Skin of body (tissue), 2 donors: Measurements from ENCODE around the gene RARRES2. TPM values are rescaled to one million over a fixed set of nuclear protein-coding genes. Genes with fewer than 3 reads are reported as not detected.

Experiments used
- DNase-seq: peaks from one replicate; lab custom pipeline; 2025; lab: John Stamatoyannopoulos, UW
- total RNA-seq: library from RNA; depleted of rRNA; stranded (reverse); fragments of >200 nt; gene quantifications from one replicate; pipeline ENCODE4 v1.2.3, GENCODE V29; 2014

Gene RARRES2
- total RNA-seq, 1 donor from 2014 or later: 78.2 TPM

GRCh38 chr7:150361807-150362621 is 20.6 kb upstream of the RARRES2 start:
- DNase-seq: no peak

- no peak for DNase-seq
Observed at GRCh38 chr7:150361402-150361801, 20.0 kb upstream of the RARRES2 start.

GRCh38 chr7:150360363-150361058 is 19.1 kb upstream of the RARRES2 start:
- no peak for DNase-seq

GRCh38 chr7:150359622-150360362 is 18.4 kb upstream of the RARRES2 start:
- no peak for DNase-seq

- DNase-seq: no peak
Observed at GRCh38 chr7:150358988-150359621, 17.7 kb upstream of the RARRES2 start.

- DNase-seq: no peak
Observed at GRCh38 chr7:150358433-150358832, 17.0 kb upstream of the RARRES2 start.

GRCh38 chr7:150357771-150358427 is 16.5 kb upstream of the RARRES2 start:
- no peak for DNase-seq

GRCh38 chr7:150357270-150357669 is 15.8 kb upstream of the RARRES2 start:
- DNase-seq: no peak

- DNase-seq: no peak
Observed at GRCh38 chr7:150356265-150356897, 15.0 kb upstream of the RARRES2 start.

- no peak for DNase-seq
Observed at GRCh38 chr7:150355666-150356059, 14.2 kb upstream of the RARRES2 start.

GRCh38 chr7:150351587-150352194 is 10.3 kb upstream of the RARRES2 start:
- no peak for DNase-seq

GRCh38 chr7:150346922-150347321 is 5.5 kb upstream of the RARRES2 start:
- DNase-seq: no peak

- DNase-seq: no peak
Observed at GRCh38 chr7:150345012-150345411, 3.6 kb upstream of the RARRES2 start.

- no peak for DNase-seq
Observed at GRCh38 chr7:150344299-150344698, 2.9 kb upstream of the RARRES2 start.

- DNase-seq: no peak
Observed at GRCh38 chr7:150343225-150343624, 1.8 kb upstream of the RARRES2 start.

GRCh38 chr7:150342121-150342408 is 636 bp upstream of the RARRES2 start:
- DNase-seq: no peak

GRCh38 chr7:150340875-150341262 is 560 bp downstream of the RARRES2 start:
- DNase-seq: no peak

GRCh38 chr7:150340024-150340749 is 1.2 kb downstream of the RARRES2 start:
- no peak for DNase-seq

GRCh38 chr7:150339409-150339809 is 2.0 kb downstream of the RARRES2 start:
- no peak for DNase-seq
